ENCODE measurements around the gene BAZ1A. TPM values are rescaled to one million over a fixed set of nuclear protein-coding genes. Genes with fewer than 3 reads are reported as not detected.
A peak's percentile ranks its signal among the peaks of the same experiment; 100 is the strongest.

BAZ1A gene
- total RNA-seq, 1 donor from 2014 or later: 25.0 TPM

DNA sequence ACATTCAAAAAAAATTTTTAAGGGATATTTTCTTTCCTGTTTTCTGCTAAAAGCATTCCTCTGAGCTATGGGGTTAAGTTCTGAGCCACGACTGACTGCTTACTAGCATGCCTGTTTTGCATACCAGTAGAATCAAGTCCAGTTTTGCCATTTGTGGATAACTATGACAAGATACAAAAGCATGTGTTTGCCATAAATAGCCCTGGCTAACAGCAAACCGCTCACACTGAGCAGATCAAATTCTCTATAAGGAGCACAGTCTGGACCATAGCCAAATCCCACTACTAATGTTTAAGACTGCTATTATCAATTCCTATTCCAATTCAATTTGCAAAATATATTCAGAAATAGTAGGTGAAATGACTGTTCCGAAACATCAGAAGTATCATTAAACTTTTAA, 164.0 kb downstream of the BAZ1A start:
- peaks cover 3% of the 10 kb centered on the region for H3K36me3 Mint-ChIP-seq (ENCODE audit: low read depth)
- H3K4me1 Mint-ChIP-seq (ENCODE audit: low read depth): peaks cover 39% of the 10 kb centered on the region
- no peak for DNase-seq (ENCODE audit: low spot score)
- H3K9me3 Mint-ChIP-seq (ENCODE audit: low read depth): no peaks in the 10 kb centered on the region
- TF ChIP-seq, protein P1, sequence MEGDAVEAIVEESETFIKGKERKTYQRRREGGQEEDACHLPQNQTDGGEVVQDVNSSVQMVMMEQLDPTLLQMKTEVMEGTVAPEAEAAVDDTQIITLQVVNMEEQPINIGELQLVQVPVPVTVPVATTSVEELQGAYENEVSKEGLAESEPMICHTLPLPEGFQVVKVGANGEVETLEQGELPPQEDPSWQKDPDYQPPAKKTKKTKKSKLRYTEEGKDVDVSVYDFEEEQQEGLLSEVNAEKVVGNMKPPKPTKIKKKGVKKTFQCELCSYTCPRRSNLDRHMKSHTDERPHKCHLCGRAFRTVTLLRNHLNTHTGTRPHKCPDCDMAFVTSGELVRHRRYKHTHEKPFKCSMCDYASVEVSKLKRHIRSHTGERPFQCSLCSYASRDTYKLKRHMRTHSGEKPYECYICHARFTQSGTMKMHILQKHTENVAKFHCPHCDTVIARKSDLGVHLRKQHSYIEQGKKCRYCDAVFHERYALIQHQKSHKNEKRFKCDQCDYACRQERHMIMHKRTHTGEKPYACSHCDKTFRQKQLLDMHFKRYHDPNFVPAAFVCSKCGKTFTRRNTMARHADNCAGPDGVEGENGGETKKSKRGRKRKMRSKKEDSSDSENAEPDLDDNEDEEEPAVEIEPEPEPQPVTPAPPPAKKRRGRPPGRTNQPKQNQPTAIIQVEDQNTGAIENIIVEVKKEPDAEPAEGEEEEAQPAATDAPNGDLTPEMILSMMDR (IDR thresholded peaks at IDR 0.05): no peak
- peak overlapping the region; percentile 1 for H3K4me3 Mint-ChIP-seq (ENCODE audit: unreplicated experiment)
- H3K27ac Mint-ChIP-seq (ENCODE audit: unreplicated experiment): peak overlapping the region; percentile 81
- no peaks in the 10 kb centered on the region for H3K27me3 Mint-ChIP-seq (ENCODE audit: low read depth)

DNA sequence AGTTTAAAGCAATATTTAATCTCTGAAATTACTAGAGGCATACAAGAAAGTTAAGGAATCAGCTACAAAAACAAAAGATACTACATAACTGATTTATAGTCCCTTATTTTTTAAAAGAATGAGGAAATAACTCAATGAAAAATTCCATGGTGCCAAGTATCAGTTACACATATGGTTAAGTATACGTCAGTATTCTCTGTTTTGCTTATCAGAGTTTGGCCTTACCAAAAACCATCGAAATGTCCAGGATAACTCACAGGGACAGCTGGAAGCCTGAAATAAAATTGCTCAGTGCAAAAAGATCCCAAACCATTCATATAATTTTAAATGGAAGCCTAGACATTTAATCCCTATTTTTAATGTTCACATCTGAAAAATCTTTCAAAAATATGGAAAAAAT, 164.4 kb downstream of the BAZ1A start:
- Mint-ChIP-seq H3K4me1 (ENCODE audit: low read depth) (peaks cover 39% of the 10 kb centered on the region), H3K27me3 (ENCODE audit: low read depth) (no peaks in the 10 kb centered on the region), H3K36me3 (ENCODE audit: low read depth) (peaks cover 3% of the 10 kb centered on the region), H3K4me3 (ENCODE audit: unreplicated experiment) (no peak overlapping the region), H3K27ac (ENCODE audit: unreplicated experiment) (peak overlapping the region; percentile 2), H3K9me3 (ENCODE audit: low read depth) (no peaks in the 10 kb centered on the region)
- DNase-seq (ENCODE audit: low spot score): no peak
- TF ChIP-seq, protein P1 (IDR thresholded peaks at IDR 0.05): no peak

DNA sequence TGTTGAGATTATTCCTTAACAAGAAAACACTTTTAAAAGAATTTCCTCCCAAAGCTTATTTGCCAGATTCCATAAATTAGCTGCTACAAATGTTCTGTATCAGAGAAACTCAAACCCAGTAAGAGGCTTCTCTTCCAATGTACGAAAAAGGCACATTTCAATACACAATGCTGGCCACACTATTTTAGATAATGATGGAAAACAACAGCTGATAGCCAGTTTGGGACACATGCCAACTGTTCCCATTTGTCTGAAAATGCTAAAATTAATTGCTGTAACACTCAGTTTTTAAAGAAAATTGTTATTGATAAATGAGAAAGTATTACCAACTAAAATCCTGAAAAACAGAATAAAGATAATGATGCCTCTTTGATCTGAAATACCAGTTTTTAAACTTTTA, 165.2 kb downstream of the BAZ1A start:
- no peak for DNase-seq (ENCODE audit: low spot score)
- Mint-ChIP-seq H3K27ac (ENCODE audit: unreplicated experiment) (no peak overlapping the region), H3K9me3 (ENCODE audit: low read depth) (no peaks in the 10 kb centered on the region), H3K4me1 (ENCODE audit: low read depth) (peaks cover 40% of the 10 kb centered on the region), H3K27me3 (ENCODE audit: low read depth) (no peaks in the 10 kb centered on the region), H3K4me3 (ENCODE audit: unreplicated experiment) (no peak overlapping the region), H3K36me3 (ENCODE audit: low read depth) (peaks cover 3% of the 10 kb centered on the region)
- TF ChIP-seq, protein P1 (IDR thresholded peaks at IDR 0.05): no peak

DNA sequence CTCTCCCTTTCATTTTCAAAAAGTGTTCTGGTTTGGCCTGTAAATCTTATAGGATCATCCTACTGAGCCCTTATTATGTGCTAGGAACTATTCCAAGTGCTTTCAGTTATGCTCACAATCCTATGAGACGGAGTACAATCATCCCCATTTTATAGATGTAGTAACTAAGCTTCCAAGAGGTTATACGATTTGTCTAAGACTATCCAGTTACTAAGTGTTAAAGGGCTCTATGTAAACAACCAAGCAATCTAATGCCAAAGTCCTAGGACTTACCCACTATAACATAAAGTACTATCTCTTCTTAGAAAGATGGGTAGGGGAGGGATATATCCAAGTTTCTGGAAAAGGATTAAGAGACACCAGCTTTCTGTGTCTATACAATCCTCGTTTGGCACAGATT, 167.4 kb downstream of the BAZ1A start:
- H3K27ac Mint-ChIP-seq (ENCODE audit: unreplicated experiment): no peak overlapping the region
- no peaks in the 10 kb centered on the region for H3K9me3 Mint-ChIP-seq (ENCODE audit: low read depth)
- no peaks in the 10 kb centered on the region for H3K27me3 Mint-ChIP-seq (ENCODE audit: low read depth)
- H3K4me3 Mint-ChIP-seq (ENCODE audit: unreplicated experiment): no peak overlapping the region
- TF ChIP-seq, protein P1 (IDR thresholded peaks at IDR 0.05): no peak
- H3K36me3 Mint-ChIP-seq (ENCODE audit: low read depth): no peaks in the 10 kb centered on the region
- H3K4me1 Mint-ChIP-seq (ENCODE audit: low read depth): peaks cover 29% of the 10 kb centered on the region
- no peak for DNase-seq (ENCODE audit: low spot score)

Other genes with a start within 250 kb of the BAZ1A start
- 72.6 to 93.5 TPM (median 91.7 TPM) in 3 replicates for gene SNX6, start 245.2 kb downstream of the BAZ1A start, total RNA-seq
- gene CFL2, start 160.8 kb downstream of the BAZ1A start, total RNA-seq: 58.1 to 84.5 TPM (median 77.2 TPM) in 3 replicates
- 54.4 to 71.3 TPM (median 56.2 TPM) in 3 replicates for gene SRP54, start 107.6 kb upstream of the BAZ1A start, total RNA-seq
- gene FAM177A1, start 170.9 kb upstream of the BAZ1A start, total RNA-seq: 103 to 121 TPM (median 107 TPM) in 3 replicates
- 30.5 to 44.2 TPM (median 37.4 TPM) in 3 replicates for gene PPP2R3C, start 246.6 kb upstream of the BAZ1A start, total RNA-seq
- 27.0 to 42.3 TPM (median 31.1 TPM) in 3 replicates for gene PRORP, start 247.2 kb upstream of the BAZ1A start, total RNA-seq